Bronchial epithelial cell (primary cell): Measurements from ENCODE around the gene IQGAP1. TPM values are rescaled to one million over a fixed set of nuclear protein-coding genes. Genes with fewer than 3 reads are reported as not detected.
"Not testable (repeated sequence)": the region's sequence is repeated elsewhere in the genome, so short reads cannot be mapped to it uniquely, and the experiment has no call there.

Experiments used
- DNase-seq: peaks from one replicate; pipeline ENCODE4 v3.0.0-alpha.2; 2010; ENCODE audit warnings: low read depth
- FAIRE-seq: peaks from 2 replicates; lab custom pipeline; 2011; peaks lifted over from hg19 to GRCh38; lab: Jason Lieb, UNC
- H3K27me3 ChIP-seq: 2 replicates; pipeline ENCODE4 v1.5.1; 2011; ENCODE audit warnings: low read length; ENCODE audit not compliant: control insufficient read depth, insufficient read depth
- H3K36me3 ChIP-seq: 2 replicates; pipeline ENCODE4 v1.5.1; 2011; ENCODE audit warnings: low read length; ENCODE audit not compliant: control insufficient read depth, insufficient read depth
- H3K4me3 ChIP-seq: 2 replicates; pipeline ENCODE4 v1.5.1; 2011; ENCODE audit warnings: mild to moderate bottlenecking, low read depth, low read length, control low read depth
- total RNA-seq: library from RNA; depleted of rRNA; stranded (reverse); fragments of >200 nt; gene quantifications from 2 replicates; pipeline ENCODE4 v1.2.1, GENCODE V29; 2014
- TF ChIP-seq, protein P1 (sequence below): IDR thresholded peaks from 2 replicates; pipeline ENCODE4 v1.5.1; 2011; ENCODE audit warnings: mild to moderate bottlenecking, moderate library complexity, low read length, control low read depth, inconsistent platforms; ENCODE audit not compliant: insufficient read depth, severe bottlenecking

Gene IQGAP1
- total RNA-seq, 1 donor from 2014 or later: 163 TPM

DNA sequence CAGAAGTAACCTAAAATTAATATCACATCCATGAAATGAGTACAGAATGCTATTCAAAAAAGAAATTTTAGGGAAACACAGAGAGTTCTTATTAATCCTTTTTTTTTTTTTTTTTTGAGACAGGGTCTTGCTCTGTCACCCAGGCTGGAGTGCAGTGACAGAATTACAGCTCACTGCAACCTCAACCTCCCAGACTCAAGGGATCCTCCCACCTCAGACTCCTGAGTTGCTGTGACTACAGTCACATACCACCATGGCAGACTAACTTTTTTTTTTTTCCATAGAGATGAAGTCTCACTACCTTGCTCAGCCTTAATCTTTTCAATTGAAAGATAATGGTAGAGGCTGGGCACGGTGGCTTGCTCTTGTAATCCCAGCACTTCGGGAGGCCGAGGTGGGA lies 135.3 kb downstream of the IQGAP1 start:
- Histone ChIP-seq H3K36me3 (no peaks in the 10 kb centered on the region), H3K4me3 (no peak overlapping the region), H3K27me3 (no peaks in the 10 kb centered on the region)
- FAIRE-seq: no peak
- TF ChIP-seq, protein P1, sequence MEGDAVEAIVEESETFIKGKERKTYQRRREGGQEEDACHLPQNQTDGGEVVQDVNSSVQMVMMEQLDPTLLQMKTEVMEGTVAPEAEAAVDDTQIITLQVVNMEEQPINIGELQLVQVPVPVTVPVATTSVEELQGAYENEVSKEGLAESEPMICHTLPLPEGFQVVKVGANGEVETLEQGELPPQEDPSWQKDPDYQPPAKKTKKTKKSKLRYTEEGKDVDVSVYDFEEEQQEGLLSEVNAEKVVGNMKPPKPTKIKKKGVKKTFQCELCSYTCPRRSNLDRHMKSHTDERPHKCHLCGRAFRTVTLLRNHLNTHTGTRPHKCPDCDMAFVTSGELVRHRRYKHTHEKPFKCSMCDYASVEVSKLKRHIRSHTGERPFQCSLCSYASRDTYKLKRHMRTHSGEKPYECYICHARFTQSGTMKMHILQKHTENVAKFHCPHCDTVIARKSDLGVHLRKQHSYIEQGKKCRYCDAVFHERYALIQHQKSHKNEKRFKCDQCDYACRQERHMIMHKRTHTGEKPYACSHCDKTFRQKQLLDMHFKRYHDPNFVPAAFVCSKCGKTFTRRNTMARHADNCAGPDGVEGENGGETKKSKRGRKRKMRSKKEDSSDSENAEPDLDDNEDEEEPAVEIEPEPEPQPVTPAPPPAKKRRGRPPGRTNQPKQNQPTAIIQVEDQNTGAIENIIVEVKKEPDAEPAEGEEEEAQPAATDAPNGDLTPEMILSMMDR: no peak
- DNase-seq: no peak

DNA sequence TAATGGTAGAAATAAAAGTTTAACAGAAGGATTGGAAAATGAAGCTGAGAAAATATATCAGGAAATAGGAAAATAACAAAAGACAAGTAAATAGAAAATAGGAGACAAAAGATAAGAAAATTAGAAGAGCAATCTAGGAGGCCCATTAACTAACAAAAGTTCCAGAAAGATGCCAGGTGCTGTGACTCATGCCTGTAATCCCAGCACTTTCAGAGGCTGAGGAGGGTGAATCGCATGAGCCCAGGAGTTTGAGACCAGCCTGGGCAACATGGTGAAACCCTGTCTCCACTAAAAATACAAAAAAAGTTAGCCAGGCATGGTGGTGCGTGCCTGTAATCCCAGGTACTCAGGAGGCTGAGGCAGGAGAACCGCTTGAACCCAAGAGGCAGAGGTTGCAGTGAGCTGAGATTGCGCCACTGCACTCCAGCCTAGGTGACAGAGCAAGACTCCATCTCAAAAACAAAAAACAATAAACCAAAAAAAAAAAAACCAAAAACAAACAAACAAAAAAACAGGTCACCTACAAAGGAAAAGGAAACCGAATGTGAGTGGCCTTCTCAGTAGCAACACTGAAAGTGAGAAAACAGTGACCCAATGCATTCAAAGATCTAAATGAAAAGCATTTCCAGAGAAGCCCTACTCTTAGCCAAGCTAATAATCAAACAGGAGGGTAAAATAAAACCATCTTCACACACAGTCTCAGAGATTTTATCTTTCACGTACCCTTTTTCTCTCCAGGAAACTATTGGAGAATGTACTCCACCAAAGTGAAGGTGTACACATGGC lies 136.2 kb downstream of the IQGAP1 start:
- H3K36me3 ChIP-seq: not testable (repeated sequence)

DNA sequence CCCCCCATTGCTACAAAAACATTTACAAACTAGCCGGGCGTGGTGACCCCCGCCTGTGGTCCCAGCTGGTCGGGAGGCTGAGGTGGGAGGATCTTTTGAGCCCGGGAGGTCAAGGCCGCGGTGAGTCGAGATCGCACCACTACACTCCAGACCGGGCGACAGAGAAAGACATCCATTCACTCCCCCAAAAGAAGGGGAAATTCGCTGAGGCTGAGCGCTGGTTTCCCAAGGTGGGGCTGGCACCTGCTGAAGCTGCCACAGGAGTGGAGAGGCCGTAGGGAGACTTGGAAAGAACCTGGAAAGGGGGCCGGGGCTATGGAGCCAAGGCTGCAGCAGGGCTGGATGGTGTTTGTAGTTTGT lies 140.9 kb downstream of the IQGAP1 start:
- peak overlapping the region; percentile 68 for H3K4me3 ChIP-seq
- DNase-seq (no peak), FAIRE-seq (no peak)
- H3K27me3 ChIP-seq: no peaks in the 10 kb centered on the region
- no peaks in the 10 kb centered on the region for H3K36me3 ChIP-seq
- TF ChIP-seq, protein P1: no peak

More for the DNA sequence above, 136.2 kb downstream of the IQGAP1 start:
- not testable (repeated sequence) for H3K4me3 ChIP-seq, FAIRE-seq, H3K27me3 ChIP-seq
- DNase-seq: peak; percentile 36

DNA sequence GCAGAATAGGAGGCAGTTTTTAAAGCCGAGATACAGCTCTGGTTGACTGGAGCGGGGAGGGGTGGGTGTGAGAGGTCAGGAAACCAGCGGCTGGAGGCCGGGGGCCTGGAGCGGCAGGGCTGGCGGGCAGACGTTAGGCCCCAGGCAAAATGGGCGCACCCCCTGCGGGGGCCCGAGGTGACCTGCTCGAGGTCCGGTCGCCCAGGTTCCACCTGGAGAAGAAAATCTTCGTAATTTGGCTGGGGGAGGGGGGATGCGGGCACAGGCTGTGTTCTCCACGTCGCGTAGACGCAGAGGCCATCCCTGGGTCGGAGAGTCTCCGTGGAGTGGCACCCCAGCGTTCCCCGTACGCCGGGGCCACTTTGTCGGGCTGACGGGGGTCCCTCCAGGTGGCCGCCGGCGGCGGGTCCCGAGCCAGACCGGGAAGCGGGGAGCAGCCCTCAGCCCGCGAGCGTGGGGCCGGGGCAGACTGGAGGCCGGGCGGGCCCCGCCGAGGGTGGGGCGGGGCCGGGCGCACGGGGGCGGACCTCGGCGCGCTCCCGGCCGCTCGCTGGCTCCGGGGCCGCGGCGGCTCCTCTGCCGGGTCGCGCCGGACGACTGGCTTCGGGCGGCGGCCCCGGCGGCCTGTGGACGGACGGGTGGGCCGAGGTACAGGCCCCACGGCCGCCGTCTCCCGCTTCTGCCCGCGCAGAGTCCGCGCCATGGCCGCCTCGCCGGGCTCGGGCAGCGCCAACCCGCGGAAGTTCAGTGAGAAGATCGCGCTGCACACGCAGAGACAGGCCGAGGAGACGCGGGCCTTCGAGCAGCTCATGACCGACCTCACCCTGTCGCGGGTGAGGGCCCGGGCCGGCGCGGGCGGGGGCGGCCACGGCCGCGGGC lies 141.6 kb downstream of the IQGAP1 start, which contains the start of gene CRTC3:
TSS of gene CRTC3 (plus strand) at position 553 of the 879 bp plus-strand sequence. CDS start at position 702, 149 bp downstream.
- no peak for FAIRE-seq
- TF ChIP-seq, protein P1: peak; percentile 31
- Histone ChIP-seq H3K4me3 (peak within 1 kb of the TSS; percentile 68), H3K36me3 (no peaks in the 10 kb centered on the region), H3K27me3 (no peaks in the 10 kb centered on the region)
- peak; percentile 21 for DNase-seq

DNA sequence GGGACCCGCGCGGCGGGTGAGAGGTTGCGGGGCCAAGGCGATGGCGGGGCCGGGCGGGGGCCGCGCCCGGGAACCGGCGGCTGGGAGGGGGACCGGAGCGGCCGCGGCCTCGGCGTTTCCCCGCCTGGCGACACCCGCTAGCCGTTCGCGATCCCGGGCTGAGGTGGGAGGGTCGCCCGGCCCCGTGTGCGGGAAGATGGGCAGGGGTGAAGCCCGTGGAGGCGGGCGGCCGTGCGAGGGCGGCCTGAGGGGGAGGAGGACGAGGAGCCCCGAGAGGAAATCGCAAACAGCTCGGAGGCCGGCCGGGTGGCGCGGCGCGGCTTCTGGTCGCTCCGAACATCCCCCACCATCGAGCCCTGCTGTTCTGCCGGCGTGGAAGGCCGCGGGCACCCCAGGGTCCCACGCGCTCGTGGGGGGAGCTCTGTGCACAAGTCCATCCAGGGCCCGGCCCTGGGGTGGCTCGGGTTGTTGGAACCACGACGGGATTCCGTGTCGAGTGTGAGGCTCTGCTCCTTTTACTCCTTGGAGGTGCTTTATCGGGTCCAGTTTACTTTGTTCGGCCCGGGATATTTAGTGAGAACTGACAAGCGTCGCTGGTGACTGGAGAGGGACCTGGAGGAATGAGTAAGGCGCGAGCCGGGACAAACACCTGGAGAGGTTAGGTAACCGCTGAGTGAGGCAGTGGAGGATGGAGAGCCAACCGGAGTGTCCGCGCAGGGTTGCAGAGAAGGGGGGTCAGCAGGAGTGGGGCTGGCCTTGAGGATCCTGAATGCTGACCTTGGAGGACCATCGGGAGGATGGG lies 142.4 kb downstream of the IQGAP1 start:
- DNase-seq (peak; percentile 53), FAIRE-seq (no peak)
- peak overlapping the region; percentile 68 for H3K4me3 ChIP-seq
- H3K36me3 ChIP-seq: no peaks in the 10 kb centered on the region
- no peaks in the 10 kb centered on the region for H3K27me3 ChIP-seq
- TF ChIP-seq, protein P1: no peak
